GM12878 (cell line): ENCODE data around the gene DIAPH2. TPM values are rescaled to one million over a fixed set of nuclear protein-coding genes. Genes with fewer than 3 reads are reported as not detected.

Source experiments
- ATAC-seq: fragments of 200-7000 bp; cut with Tn5 transposase; 3 replicates; pipeline ENCODE4 v1.9.1; 2020; ENCODE audit warnings: mild to moderate bottlenecking, moderate library complexity
- BruUV-seq: library from RNA; stranded (reverse); fragments of 400-500 nt; replicated peaks from 2 replicates; lab custom pipeline; 2021; lab: Mats Ljungman, UMichigan
- CTCF ChIA-PET: fragments of 300-600 bp; sonication (Branson Sonifier 250); formaldehyde crosslinking; extraction: SDS; loops from one replicate; lab custom pipeline; 2021; ENCODE audit warnings: inconsistent platforms; lab: Yijun Ruan, JAX
- POLR2A ChIA-PET: fragments of 350-600 bp; formaldehyde crosslinking; extraction: SDS; loops from one replicate; lab custom pipeline; 2021; ENCODE audit warnings: inconsistent platforms; lab: Charles Lee
- RAD21 ChIA-PET: fragments of 300-600 bp; sonication (Branson Sonifier 250); formaldehyde crosslinking; loops from one replicate; lab custom pipeline; 2023; ENCODE audit warnings: antibody characterized with exemption; ENCODE audit not compliant: unreplicated experiment; lab: Charles Lee
- SMC1A ChIA-PET: fragments of 300-600 bp; sonication (Branson Sonifier 250); formaldehyde crosslinking; loops from one replicate; lab custom pipeline; 2023; ENCODE audit not compliant: unreplicated experiment, uncharacterized antibody; lab: Charles Lee
- DNase-seq: peaks from one replicate; pipeline ENCODE4 v3.0.0-alpha.2; 2011; ENCODE audit warnings: low read depth, low spot score
- FAIRE-seq: peaks from 3 replicates; lab custom pipeline; 2011; peaks lifted over from hg19 to GRCh38; lab: Jason Lieb, UNC
- H2AFZ ChIP-seq: 2 replicates; pipeline ENCODE4 v1.6.0; 2011; ENCODE audit warnings: low read depth, low read length, control low read depth; ENCODE audit not compliant: control insufficient read depth
- H3K27ac ChIP-seq: 2 replicates; pipeline ENCODE4 v1.5.1; 2011; ENCODE audit warnings: control low read depth; ENCODE audit not compliant: control insufficient read depth, insufficient read depth
- H3K27me3 ChIP-seq, 2 experiments: replicated peaks in 1 of 2; 2 replicates each; pipeline versions ENCODE4 v1.6.0 to v1.6.1; 2011; ENCODE audit warnings: low read length in 1 of 2; ENCODE audit not compliant: control insufficient read depth in 2 of 2, insufficient read depth in 2 of 2
- H3K36me3 ChIP-seq, 2 experiments: 2 replicates each; pipeline ENCODE4 v1.5.1; 2011; ENCODE audit warnings: low read length in 1 of 2; ENCODE audit not compliant: control insufficient read depth in 2 of 2, insufficient read depth in 2 of 2
- H3K4me1 ChIP-seq: 2 replicates; pipeline ENCODE4 v1.6.1; 2011; ENCODE audit warnings: mild to moderate bottlenecking, low read length, moderate library complexity, mixed read lengths; ENCODE audit not compliant: control insufficient read depth, insufficient read depth
- H3K4me2 ChIP-seq: 2 replicates; pipeline ENCODE4 v1.6.0; 2011; ENCODE audit warnings: control low read depth; ENCODE audit not compliant: control insufficient read depth, insufficient read depth
- H3K4me3 ChIP-seq: fragments of 200-600 bp; sonication (generic); 2 replicates; pipeline ENCODE4 v1.5.1; 2016
- H3K79me2 ChIP-seq: 2 replicates; pipeline ENCODE4 v1.6.0; 2011; ENCODE audit warnings: low read length; ENCODE audit not compliant: control insufficient read depth, insufficient read depth
- H3K9ac ChIP-seq: 2 replicates; pipeline ENCODE4 v1.8.0; 2011; ENCODE audit warnings: low read length, control low read depth, mixed read lengths; ENCODE audit not compliant: control insufficient read depth, insufficient read depth
- H3K9me3 ChIP-seq: replicated peaks from 3 replicates; pipeline ENCODE4 v1.5.1; 2011; ENCODE audit warnings: mild to moderate bottlenecking, low read length; ENCODE audit not compliant: control insufficient read depth, insufficient read depth
- H4K20me1 ChIP-seq: 2 replicates; pipeline ENCODE4 v1.6.0; 2011; ENCODE audit not compliant: control insufficient read depth, insufficient read depth
- BMI1 ChIP-seq: fragments of 450-650 bp; IDR thresholded peaks from 2 replicates; pipeline ENCODE4 v1.6.1; 2016; ENCODE audit warnings: mild to moderate bottlenecking, moderate library complexity, borderline replicate concordance
- CHD1 ChIP-seq: IDR thresholded peaks from 2 replicates; pipeline ENCODE4 v1.6.1; 2012; ENCODE audit warnings: low read depth, low read length, improper control_type of control experiment
- EZH2 ChIP-seq: IDR thresholded peaks from 2 replicates; pipeline ENCODE4 v1.6.1; 2012; ENCODE audit warnings: low read depth, mild to moderate bottlenecking, control low read depth, inconsistent platforms, low read length, borderline replicate concordance; ENCODE audit not compliant: control insufficient read depth
- JUND ChIP-seq: IDR thresholded peaks from 2 replicates; pipeline ENCODE4 v1.6.1; 2012; ENCODE audit warnings: low read depth, mild to moderate bottlenecking, low read length, improper control_type of control experiment, moderate library complexity
- MEF2A ChIP-seq: IDR thresholded peaks from 2 replicates; pipeline ENCODE4 v1.6.1; 2011; ENCODE audit warnings: low read depth, mild to moderate bottlenecking, low read length, moderate library complexity; ENCODE audit not compliant: insufficient read depth
- POLR2AphosphoS5 ChIP-seq: IDR thresholded peaks from 2 replicates; pipeline ENCODE4 v1.6.1; 2011; ENCODE audit warnings: mild to moderate bottlenecking, low read length, inconsistent platforms
- SIN3A ChIP-seq: IDR thresholded peaks from 2 replicates; pipeline ENCODE4 v1.6.1; 2012; ENCODE audit warnings: low read depth, low read length, improper control_type of control experiment
- SMAD5 ChIP-seq: IDR thresholded peaks from 2 replicates; pipeline ENCODE4 v1.6.1; 2016; ENCODE audit warnings: antibody characterized with exemption, low read depth
- ZBED1 ChIP-seq: IDR thresholded peaks from 2 replicates; pipeline ENCODE4 v1.6.1; 2016; ENCODE audit warnings: borderline replicate concordance
- ZNF622 ChIP-seq: fragments of 450-650 bp; IDR thresholded peaks from 2 replicates; pipeline ENCODE4 v1.6.1; 2017; ENCODE audit warnings: mild to moderate bottlenecking, inconsistent platforms
- WGBS: methylation state at CpG from one replicate; pipeline ENCODE4 v1.1.6; 2016; ENCODE audit warnings: low lambda C conversion rate; ENCODE audit not compliant: insufficient replicate concordance, insufficient coverage; ENCODE audit errors: missing lambda C conversion rate; 5-methylcytosine and 5-hydroxymethylcytosine counted together
- in situ Hi-C: fragments of 300-500 bp; cut with MboI; formaldehyde crosslinking; loops from 9 replicates; pipeline ENCODE4 v1.14.3; 2018; ENCODE audit warnings: mixed read lengths
- intact Hi-C: fragments of 100-400 bp; cut with micrococcal nuclease; formaldehyde crosslinking; loops from one replicate; pipeline ENCODE4 v1.14.2; 2022; ENCODE audit not compliant: unreplicated experiment
- polyA plus RNA-seq, 11 experiments: library from polyadenylated mRNA; depleted of rRNA in 4 of 11; unstranded in 6 of 11; stranded (reverse) in 5 of 11; fragments of >200 nt; fragmentation: Nextera tagmentation in 4 of 11; fragmentation: Illumina TruSeq in 1 of 11; extraction: Ambion mirVana in 4 of 11; extraction: Trizol in 1 of 11; gene quantifications; 1 replicate in 1 of 11; 2 replicates in 10 of 11; pipeline versions ENCODE4 v1.2.1 to v1.2.3, GENCODE V29; 2011 to 2016; ENCODE audit warnings: inconsistent platforms in 2 of 11, missing spikeins in 2 of 11, low read depth in 1 of 11
- total RNA-seq, 4 experiments: library from RNA; depleted of rRNA in 3 of 4; stranded (reverse); fragments of >200 nt in 3 of 4; fragmentation: Illumina TruSeq in 1 of 4; extraction: Trizol in 1 of 4; gene quantifications; 2 replicates each; pipeline versions ENCODE4 v1.2.1 to v1.2.3, GENCODE V29; 2013 to 2021
- TF ChIP-seq, protein P1 (sequence below): IDR thresholded peaks from 2 replicates; pipeline ENCODE4 v1.6.1; 2012; ENCODE audit warnings: mild to moderate bottlenecking, low read depth, low read length
- TF ChIP-seq, protein P2 (sequence below): fragments of 450-650 bp; IDR thresholded peaks from 2 replicates; pipeline ENCODE4 v1.6.1; 2017; ENCODE audit warnings: borderline replicate concordance
- TF ChIP-seq, protein P3 (sequence below): fragments of 450-650 bp; IDR thresholded peaks from 2 replicates; pipeline ENCODE4 v1.6.1; 2017; ENCODE audit warnings: mild to moderate bottlenecking, moderate library complexity
- TF ChIP-seq, protein P4 (sequence below): IDR thresholded peaks from 2 replicates; pipeline ENCODE4 v1.6.1; 2011; ENCODE audit warnings: low read depth, mild to moderate bottlenecking, low read length, moderate library complexity, borderline replicate concordance; ENCODE audit errors: extremely low read depth

Gene DIAPH2
- total and polyA plus RNA-seq, 10 of the 15 experiments (the other 5 are each of a cell fraction or from before 2014, with no cell fraction given): 2.2 to 16.6 (median 8.8) TPM

DNA sequence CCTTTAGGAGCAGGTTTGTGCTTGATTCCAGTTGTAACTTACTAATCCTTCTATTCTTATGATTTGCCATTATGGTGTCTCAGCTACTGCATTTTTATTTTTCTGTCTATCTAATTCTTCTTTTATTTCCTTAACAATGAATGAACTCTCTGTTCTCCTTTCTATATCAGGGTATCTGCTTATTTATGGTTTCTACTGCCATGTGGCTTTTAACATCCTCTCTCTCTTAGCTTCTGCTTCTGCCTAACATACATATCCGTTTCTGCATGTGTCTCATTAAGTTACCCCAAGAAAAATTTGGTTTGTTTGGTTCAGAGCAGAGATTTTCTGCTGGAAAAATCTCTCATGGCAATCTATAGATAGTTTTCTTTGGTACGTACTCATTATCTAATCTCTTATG, 813.5 kb downstream of the DIAPH2 start:
- H3K27ac ChIP-seq: no peak overlapping the region
- FAIRE-seq (peak; percentile 7), DNase-seq (no peak), ATAC-seq (no peak)
- no peak overlapping the region for H3K9ac ChIP-seq
- in situ Hi-C loops: no loop called here
- no peaks in the 10 kb centered on the region for H3K4me1 ChIP-seq
- ChIA-PET CTCF (interaction anchor here (0.6 kb wide), 1 partner anchor 51 kb away, joined by 3 read pairs; no protein-coding TSS in a partner anchor), RAD21 (no interaction called here), SMC1A (no interaction called here), POLR2A (no interaction called here)
- no peaks in the 10 kb centered on the region for H3K9me3 ChIP-seq
- H3K27me3 ChIP-seq: no peaks in the 10 kb centered on the region
- no peak overlapping the region for H3K4me2 ChIP-seq
- H3K79me2 ChIP-seq: no peaks in the 10 kb centered on the region
- 78% methylated on average over 2 of the region's 2 CpGs for WGBS
- intact Hi-C loops: no loop called here
- BruUV-seq: no TSS peak
- H2AFZ ChIP-seq: no peak overlapping the region
- no peaks in the 10 kb centered on the region for H4K20me1 ChIP-seq
- H3K36me3 ChIP-seq: no peaks in the 10 kb centered on the region
- no peak overlapping the region for H3K4me3 ChIP-seq
- TF ChIP-seq, protein P1, sequence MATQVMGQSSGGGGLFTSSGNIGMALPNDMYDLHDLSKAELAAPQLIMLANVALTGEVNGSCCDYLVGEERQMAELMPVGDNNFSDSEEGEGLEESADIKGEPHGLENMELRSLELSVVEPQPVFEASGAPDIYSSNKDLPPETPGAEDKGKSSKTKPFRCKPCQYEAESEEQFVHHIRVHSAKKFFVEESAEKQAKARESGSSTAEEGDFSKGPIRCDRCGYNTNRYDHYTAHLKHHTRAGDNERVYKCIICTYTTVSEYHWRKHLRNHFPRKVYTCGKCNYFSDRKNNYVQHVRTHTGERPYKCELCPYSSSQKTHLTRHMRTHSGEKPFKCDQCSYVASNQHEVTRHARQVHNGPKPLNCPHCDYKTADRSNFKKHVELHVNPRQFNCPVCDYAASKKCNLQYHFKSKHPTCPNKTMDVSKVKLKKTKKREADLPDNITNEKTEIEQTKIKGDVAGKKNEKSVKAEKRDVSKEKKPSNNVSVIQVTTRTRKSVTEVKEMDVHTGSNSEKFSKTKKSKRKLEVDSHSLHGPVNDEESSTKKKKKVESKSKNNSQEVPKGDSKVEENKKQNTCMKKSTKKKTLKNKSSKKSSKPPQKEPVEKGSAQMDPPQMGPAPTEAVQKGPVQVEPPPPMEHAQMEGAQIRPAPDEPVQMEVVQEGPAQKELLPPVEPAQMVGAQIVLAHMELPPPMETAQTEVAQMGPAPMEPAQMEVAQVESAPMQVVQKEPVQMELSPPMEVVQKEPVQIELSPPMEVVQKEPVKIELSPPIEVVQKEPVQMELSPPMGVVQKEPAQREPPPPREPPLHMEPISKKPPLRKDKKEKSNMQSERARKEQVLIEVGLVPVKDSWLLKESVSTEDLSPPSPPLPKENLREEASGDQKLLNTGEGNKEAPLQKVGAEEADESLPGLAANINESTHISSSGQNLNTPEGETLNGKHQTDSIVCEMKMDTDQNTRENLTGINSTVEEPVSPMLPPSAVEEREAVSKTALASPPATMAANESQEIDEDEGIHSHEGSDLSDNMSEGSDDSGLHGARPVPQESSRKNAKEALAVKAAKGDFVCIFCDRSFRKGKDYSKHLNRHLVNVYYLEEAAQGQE: no peak
- no peak for TF ChIP-seq SIN3A
- TF ChIP-seq EZH2: no peak
- TF ChIP-seq, protein P2, sequence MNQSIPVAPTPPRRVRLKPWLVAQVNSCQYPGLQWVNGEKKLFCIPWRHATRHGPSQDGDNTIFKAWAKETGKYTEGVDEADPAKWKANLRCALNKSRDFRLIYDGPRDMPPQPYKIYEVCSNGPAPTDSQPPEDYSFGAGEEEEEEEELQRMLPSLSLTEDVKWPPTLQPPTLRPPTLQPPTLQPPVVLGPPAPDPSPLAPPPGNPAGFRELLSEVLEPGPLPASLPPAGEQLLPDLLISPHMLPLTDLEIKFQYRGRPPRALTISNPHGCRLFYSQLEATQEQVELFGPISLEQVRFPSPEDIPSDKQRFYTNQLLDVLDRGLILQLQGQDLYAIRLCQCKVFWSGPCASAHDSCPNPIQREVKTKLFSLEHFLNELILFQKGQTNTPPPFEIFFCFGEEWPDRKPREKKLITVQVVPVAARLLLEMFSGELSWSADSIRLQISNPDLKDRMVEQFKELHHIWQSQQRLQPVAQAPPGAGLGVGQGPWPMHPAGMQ: no peak
- TF ChIP-seq, protein P3, sequence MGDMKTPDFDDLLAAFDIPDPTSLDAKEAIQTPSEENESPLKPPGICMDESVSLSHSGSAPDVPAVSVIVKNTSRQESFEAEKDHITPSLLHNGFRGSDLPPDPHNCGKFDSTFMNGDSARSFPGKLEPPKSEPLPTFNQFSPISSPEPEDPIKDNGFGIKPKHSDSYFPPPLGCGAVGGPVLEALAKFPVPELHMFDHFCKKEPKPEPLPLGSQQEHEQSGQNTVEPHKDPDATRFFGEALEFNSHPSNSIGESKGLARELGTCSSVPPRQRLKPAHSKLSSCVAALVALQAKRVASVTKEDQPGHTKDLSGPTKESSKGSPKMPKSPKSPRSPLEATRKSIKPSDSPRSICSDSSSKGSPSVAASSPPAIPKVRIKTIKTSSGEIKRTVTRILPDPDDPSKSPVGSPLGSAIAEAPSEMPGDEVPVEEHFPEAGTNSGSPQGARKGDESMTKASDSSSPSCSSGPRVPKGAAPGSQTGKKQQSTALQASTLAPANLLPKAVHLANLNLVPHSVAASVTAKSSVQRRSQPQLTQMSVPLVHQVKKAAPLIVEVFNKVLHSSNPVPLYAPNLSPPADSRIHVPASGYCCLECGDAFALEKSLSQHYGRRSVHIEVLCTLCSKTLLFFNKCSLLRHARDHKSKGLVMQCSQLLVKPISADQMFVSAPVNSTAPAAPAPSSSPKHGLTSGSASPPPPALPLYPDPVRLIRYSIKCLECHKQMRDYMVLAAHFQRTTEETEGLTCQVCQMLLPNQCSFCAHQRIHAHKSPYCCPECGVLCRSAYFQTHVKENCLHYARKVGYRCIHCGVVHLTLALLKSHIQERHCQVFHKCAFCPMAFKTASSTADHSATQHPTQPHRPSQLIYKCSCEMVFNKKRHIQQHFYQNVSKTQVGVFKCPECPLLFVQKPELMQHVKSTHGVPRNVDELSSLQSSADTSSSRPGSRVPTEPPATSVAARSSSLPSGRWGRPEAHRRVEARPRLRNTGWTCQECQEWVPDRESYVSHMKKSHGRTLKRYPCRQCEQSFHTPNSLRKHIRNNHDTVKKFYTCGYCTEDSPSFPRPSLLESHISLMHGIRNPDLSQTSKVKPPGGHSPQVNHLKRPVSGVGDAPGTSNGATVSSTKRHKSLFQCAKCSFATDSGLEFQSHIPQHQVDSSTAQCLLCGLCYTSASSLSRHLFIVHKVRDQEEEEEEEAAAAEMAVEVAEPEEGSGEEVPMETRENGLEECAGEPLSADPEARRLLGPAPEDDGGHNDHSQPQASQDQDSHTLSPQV: no peak
- TF ChIP-seq JUND: no peak
- TF ChIP-seq, protein P4, sequence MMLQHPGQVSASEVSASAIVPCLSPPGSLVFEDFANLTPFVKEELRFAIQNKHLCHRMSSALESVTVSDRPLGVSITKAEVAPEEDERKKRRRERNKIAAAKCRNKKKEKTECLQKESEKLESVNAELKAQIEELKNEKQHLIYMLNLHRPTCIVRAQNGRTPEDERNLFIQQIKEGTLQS: no peak
- TF ChIP-seq MEF2A: no peak
- TF ChIP-seq ZBED1: no peak
- no peak for TF ChIP-seq BMI1
- no peak for TF ChIP-seq ZNF622
- TF ChIP-seq SMAD5: no peak
- no peak for TF ChIP-seq CHD1
- no peak for TF ChIP-seq POLR2AphosphoS5
